ENCODE data around the gene IL17B. TPM values are rescaled to one million over a fixed set of nuclear protein-coding genes. Genes with fewer than 3 reads are reported as not detected.

IL17B gene
- total and polyA plus RNA-seq, 9 of the 15 experiments (the other 6 are each of a cell fraction or from before 2014, with no cell fraction given) = 0.28 to 2.6 (median 0.53) TPM; not detected in 2

DNA sequence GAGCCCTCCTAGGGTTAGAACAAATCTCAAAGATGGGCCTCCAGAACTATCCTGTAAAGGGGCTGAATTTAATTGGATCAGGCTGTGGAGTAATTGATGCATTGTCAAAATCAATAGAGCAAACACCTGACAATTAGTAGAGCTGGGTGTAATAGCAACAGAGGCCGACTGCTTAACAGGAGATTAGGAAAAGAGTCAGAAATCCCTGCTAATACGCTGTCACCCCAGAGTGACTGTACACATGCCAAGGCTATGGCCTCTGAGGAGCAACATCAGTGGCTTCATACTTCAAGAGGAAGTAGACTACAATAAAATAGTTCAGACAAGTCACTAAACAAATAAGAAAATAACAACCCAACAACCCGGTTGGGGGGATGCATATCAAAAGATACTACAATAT lies 52.5 kb downstream of the IL17B start:
- no peak overlapping the region for H3K9ac ChIP-seq (ENCODE audit: insufficient read depth in 1 of 2, low read depth in 2 of 2, low read length in 2 of 2)
- ATAC-seq = no peak
- no peaks in the 10 kb centered on the region for H4K20me1 ChIP-seq (replicated peaks; ENCODE audit: control insufficient read depth, insufficient read depth, low read length)
- in situ Hi-C loops (cut with MboI) = no loop called here
- no peak for DNase-seq (ENCODE audit: extremely low read depth in 1 of 4, low spot score in 3 of 4)
- H3K27ac ChIP-seq (ENCODE audit: extremely low read depth, low read depth, low read length) = no peak overlapping the region
- BruUV-seq (replicated peaks) = no TSS peak
- H3K27me3 ChIP-seq (ENCODE audit: control insufficient read depth in 2 of 2, insufficient read depth in 2 of 2, low read length in 2 of 2) = no peaks in the 10 kb centered on the region
- FAIRE-seq = no peak
- WGBS (ENCODE audit: insufficient coverage, low coverage, missing lambda C conversion rate) = 43% methylated on average over 3 of the region's 3 CpGs
- intact Hi-C loops (cut with micrococcal nuclease) = no loop called here
- ChIA-PET POLR2A (interaction anchor here (0.6 kb wide), 1 partner anchor 39 kb away, joined by 3 read pairs; no protein-coding TSS in a partner anchor), CTCF (ENCODE audit: low intra/inter-chr PET ratio) (no interaction called here)
- no peaks in the 10 kb centered on the region for H3K9me1 ChIP-seq (ENCODE audit: control insufficient read depth, insufficient read depth, low read length)
- no peak overlapping the region for H3K4me2 ChIP-seq (ENCODE audit: insufficient read depth, low read length)
- H2AFZ ChIP-seq (ENCODE audit: low read depth, low read length) = no peak overlapping the region
- H3K4me1 ChIP-seq (replicated peaks in 1 of 2; ENCODE audit: control insufficient read depth in 2 of 2, insufficient read depth in 2 of 2, low read length in 2 of 2) = peaks cover 7% of the 10 kb centered on the region in 2 experiments; a peak in 4 of 5 replicates
- no peaks in the 10 kb centered on the region for H3K79me2 ChIP-seq (ENCODE audit: control insufficient read depth, insufficient read depth, low read length)
- TF ChIP-seq IRF2 (CRISPR knock-in tag; IDR thresholded peaks at IDR 0.05) = no peak
- TF ChIP-seq ZC3H8 (IDR thresholded peaks at IDR 0.05) = no peak
- no peak for TF ChIP-seq ATF6 (CRISPR knock-in tag; IDR thresholded peaks at IDR 0.05)
- no peak for TF ChIP-seq RNF219 (CRISPR knock-in tag; IDR thresholded peaks at IDR 0.05)
- no peak for TF ChIP-seq SRSF1 (IDR thresholded peaks at IDR 0.05; ENCODE audit: low read depth, low read length)
- TF ChIP-seq ZC3H11A (IDR thresholded peaks at IDR 0.05; ENCODE audit: low read depth, low read length) = no peak
- TF ChIP-seq KAT7 (CRISPR knock-in tag; IDR thresholded peaks at IDR 0.05; ENCODE audit: borderline replicate concordance) = no peak
- no peak overlapping the region for H3K4me3 ChIP-seq
- H3K9me3 ChIP-seq (replicated peaks; ENCODE audit: control insufficient read depth, insufficient read depth, low read depth, low read length) = no peaks in the 10 kb centered on the region
- no peaks in the 10 kb centered on the region for H3K36me3 ChIP-seq (ENCODE audit: control insufficient read depth, insufficient read depth, low read length)

Measured in K562 (cell line).